Measurements from ENCODE around the gene SH3PXD2B. TPM values are rescaled to one million over a fixed set of nuclear protein-coding genes. Genes with fewer than 3 reads are reported as not detected.

SH3PXD2B gene
- total and polyA plus RNA-seq, 10 of the 15 experiments (the other 5 are each of a cell fraction or from before 2014, with no cell fraction given): 0.05 to 1.6 (median 0.57) TPM

DNA sequence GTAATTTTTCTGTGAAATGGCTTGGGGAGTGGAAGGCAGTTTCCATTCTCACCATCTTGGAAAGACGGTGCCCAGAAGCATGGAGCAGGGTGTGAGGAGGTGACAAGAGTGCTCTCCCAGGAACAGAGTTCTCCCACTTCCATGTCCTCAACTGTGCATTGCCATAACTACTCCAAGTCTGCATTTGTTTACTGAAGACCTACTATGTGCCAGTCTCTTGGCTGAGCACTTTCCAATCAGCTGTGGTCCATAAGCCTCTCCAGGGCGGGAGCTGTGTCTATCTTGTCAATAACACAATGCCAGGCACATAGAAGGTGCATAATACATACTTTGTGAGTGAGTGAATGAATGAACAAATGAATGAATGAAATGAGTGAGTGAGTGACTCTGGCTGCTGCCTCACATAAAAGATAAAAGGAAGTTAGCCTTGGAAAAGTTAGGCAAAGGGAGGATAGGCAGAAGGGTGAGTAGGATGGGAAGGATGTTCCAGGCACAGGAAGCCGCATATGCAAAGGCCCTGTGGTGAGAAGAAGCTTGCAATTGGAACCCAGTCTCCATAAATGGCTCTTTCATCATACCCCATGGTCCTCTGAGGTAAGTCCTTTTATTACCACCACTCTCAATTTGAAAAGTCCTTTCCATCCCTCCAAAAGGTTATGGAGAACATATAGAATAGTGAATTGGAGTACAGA lies 31.3 kb upstream of the SH3PXD2B start (continued):
- no peak for TF ChIP-seq ATF7 (IDR thresholded peaks at IDR 0.05; ENCODE audit: low read depth)
- TF ChIP-seq, protein P1, sequence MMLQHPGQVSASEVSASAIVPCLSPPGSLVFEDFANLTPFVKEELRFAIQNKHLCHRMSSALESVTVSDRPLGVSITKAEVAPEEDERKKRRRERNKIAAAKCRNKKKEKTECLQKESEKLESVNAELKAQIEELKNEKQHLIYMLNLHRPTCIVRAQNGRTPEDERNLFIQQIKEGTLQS (IDR thresholded peaks at IDR 0.05; ENCODE audit: borderline replicate concordance, extremely low read depth, low read depth, low read length): no peak
- TF ChIP-seq CHD2 (IDR thresholded peaks at IDR 0.05; ENCODE audit: borderline replicate concordance, low read depth, low read length): no peak
- no peak for TF ChIP-seq YY1 (IDR thresholded peaks at IDR 0.05; ENCODE audit: low read depth, low read length)
- no peak for TF ChIP-seq MEF2B (IDR thresholded peaks at IDR 0.05; ENCODE audit: partially characterized antibody, poor library complexity, severe bottlenecking)
- no peak for TF ChIP-seq WRNIP1 (IDR thresholded peaks at IDR 0.05; ENCODE audit: borderline replicate concordance, low read depth, low read length)
- TF ChIP-seq CEBPB (IDR thresholded peaks at IDR 0.05; ENCODE audit: borderline replicate concordance in 1 of 2, low read depth in 2 of 2, low read length in 2 of 2): no peak
- no peak for TF ChIP-seq KAT2A (conservative IDR thresholded peaks at IDR 0.05; ENCODE audit: control insufficient read depth, low read depth, low read length)
- no peak for TF ChIP-seq PML (IDR thresholded peaks at IDR 0.05; ENCODE audit: low read length)

DNA sequence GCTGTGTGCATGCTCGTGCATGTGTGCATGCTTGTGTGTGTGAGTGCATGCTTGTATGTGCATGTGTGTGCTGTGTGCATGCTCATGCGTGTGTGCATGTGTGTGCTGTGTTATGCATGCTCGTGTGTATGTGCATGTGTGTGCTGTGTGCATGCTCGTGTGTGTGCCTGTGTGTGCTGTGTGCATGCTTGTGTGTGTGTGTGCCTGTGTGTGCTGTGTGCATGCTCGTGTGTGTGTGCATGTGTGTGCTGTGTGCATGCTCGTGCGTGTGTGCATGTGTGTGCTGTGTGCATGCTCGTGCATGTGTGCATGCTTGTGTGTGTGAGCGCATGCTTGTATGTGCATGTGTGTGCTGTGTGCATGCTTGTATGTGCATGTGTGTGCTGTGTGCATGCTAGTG lies 30.3 kb upstream of the SH3PXD2B start:
- Histone ChIP-seq H3K4me3 (no peak overlapping the region), H3K9ac (ENCODE audit: control insufficient read depth, insufficient read depth, low read length) (no peak overlapping the region), H3K36me3 (ENCODE audit: control insufficient read depth in 2 of 2, insufficient read depth in 2 of 2, low read length in 1 of 2) (no peaks in the 10 kb centered on the region), H3K27ac (ENCODE audit: control insufficient read depth, insufficient read depth) (no peak overlapping the region), H3K9me3 (replicated peaks; ENCODE audit: control insufficient read depth, insufficient read depth, low read length) (no peaks in the 10 kb centered on the region; the same call in 2 of the 3 replicates), H3K4me2 (ENCODE audit: control insufficient read depth, insufficient read depth) (no peak overlapping the region), H4K20me1 (ENCODE audit: control insufficient read depth, insufficient read depth) (no peaks in the 10 kb centered on the region), H2AFZ (ENCODE audit: control insufficient read depth, low read depth, low read length) (no peak overlapping the region), H3K79me2 (ENCODE audit: control insufficient read depth, insufficient read depth, low read length) (no peaks in the 10 kb centered on the region), H3K4me1 (ENCODE audit: control insufficient read depth, insufficient read depth, low read length) (no peaks in the 10 kb centered on the region), H3K27me3 (replicated peaks in 1 of 2; ENCODE audit: control insufficient read depth in 2 of 2, insufficient read depth in 2 of 2, low read length in 1 of 2) (no peaks in the 10 kb centered on the region)
- DNase-seq (ENCODE audit: low read depth, low spot score) (no peak), FAIRE-seq (no peak), ATAC-seq (no peak)
- ChIA-PET SMC1A (ENCODE audit: uncharacterized antibody, unreplicated experiment) (no interaction called here), POLR2A (no interaction called here), RAD21 (ENCODE audit: unreplicated experiment) (no interaction called here), CTCF (no interaction called here)
- no TSS peak for BruUV-seq (replicated peaks)
- in situ Hi-C loops (cut with MboI) (no loop called here), intact Hi-C loops (cut with micrococcal nuclease; ENCODE audit: unreplicated experiment) (no loop called here)
- WGBS (ENCODE audit: insufficient coverage, insufficient replicate concordance, low lambda C conversion rate, missing lambda C conversion rate): 52% methylated on average over 9 of the region's 9 CpGs
- TF ChIP-seq, protein P2, sequence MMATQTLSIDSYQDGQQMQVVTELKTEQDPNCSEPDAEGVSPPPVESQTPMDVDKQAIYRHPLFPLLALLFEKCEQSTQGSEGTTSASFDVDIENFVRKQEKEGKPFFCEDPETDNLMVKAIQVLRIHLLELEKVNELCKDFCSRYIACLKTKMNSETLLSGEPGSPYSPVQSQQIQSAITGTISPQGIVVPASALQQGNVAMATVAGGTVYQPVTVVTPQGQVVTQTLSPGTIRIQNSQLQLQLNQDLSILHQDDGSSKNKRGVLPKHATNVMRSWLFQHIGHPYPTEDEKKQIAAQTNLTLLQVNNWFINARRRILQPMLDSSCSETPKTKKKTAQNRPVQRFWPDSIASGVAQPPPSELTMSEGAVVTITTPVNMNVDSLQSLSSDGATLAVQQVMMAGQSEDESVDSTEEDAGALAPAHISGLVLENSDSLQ (IDR thresholded peaks at IDR 0.05): no peak
- TF ChIP-seq SRF (IDR thresholded peaks at IDR 0.05; ENCODE audit: low read depth in 2 of 2, low read length in 2 of 2) (no peak), NR2C1 (IDR thresholded peaks at IDR 0.05) (no peak), ZNF622 (IDR thresholded peaks at IDR 0.05) (no peak), TBL1XR1 (IDR thresholded peaks at IDR 0.05; ENCODE audit: low read depth, low read length) (no peak), YBX1 (IDR thresholded peaks at IDR 0.05) (no peak), JUNB (IDR thresholded peaks at IDR 0.05) (no peak), SP1 (IDR thresholded peaks at IDR 0.05; ENCODE audit: low read depth, low read length) (no peak)
- TF ChIP-seq, protein P3, sequence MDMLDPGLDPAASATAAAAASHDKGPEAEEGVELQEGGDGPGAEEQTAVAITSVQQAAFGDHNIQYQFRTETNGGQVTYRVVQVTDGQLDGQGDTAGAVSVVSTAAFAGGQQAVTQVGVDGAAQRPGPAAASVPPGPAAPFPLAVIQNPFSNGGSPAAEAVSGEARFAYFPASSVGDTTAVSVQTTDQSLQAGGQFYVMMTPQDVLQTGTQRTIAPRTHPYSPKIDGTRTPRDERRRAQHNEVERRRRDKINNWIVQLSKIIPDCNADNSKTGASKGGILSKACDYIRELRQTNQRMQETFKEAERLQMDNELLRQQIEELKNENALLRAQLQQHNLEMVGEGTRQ (IDR thresholded peaks at IDR 0.05; ENCODE audit: borderline replicate concordance, low read depth, low read length): no peak
- TF ChIP-seq, protein P4, sequence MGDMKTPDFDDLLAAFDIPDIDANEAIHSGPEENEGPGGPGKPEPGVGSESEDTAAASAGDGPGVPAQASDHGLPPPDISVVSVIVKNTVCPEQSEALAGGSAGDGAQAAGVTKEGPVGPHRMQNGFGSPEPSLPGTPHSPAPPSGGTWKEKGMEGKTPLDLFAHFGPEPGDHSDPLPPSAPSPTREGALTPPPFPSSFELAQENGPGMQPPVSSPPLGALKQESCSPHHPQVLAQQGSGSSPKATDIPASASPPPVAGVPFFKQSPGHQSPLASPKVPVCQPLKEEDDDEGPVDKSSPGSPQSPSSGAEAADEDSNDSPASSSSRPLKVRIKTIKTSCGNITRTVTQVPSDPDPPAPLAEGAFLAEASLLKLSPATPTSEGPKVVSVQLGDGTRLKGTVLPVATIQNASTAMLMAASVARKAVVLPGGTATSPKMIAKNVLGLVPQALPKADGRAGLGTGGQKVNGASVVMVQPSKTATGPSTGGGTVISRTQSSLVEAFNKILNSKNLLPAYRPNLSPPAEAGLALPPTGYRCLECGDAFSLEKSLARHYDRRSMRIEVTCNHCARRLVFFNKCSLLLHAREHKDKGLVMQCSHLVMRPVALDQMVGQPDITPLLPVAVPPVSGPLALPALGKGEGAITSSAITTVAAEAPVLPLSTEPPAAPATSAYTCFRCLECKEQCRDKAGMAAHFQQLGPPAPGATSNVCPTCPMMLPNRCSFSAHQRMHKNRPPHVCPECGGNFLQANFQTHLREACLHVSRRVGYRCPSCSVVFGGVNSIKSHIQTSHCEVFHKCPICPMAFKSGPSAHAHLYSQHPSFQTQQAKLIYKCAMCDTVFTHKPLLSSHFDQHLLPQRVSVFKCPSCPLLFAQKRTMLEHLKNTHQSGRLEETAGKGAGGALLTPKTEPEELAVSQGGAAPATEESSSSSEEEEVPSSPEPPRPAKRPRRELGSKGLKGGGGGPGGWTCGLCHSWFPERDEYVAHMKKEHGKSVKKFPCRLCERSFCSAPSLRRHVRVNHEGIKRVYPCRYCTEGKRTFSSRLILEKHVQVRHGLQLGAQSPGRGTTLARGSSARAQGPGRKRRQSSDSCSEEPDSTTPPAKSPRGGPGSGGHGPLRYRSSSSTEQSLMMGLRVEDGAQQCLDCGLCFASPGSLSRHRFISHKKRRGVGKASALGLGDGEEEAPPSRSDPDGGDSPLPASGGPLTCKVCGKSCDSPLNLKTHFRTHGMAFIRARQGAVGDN (IDR thresholded peaks at IDR 0.05): no peak

Measured in GM12878 (cell line).